CD8-positive, alpha-beta memory T cell (primary cell): ENCODE results near the gene HOXB3. TPM values are rescaled to one million over a fixed set of nuclear protein-coding genes. Genes with fewer than 3 reads are reported as not detected.

Experiments
- CTCF ChIA-PET: fragments of 350-600 bp; sonication (Branson Sonifier 250); formaldehyde crosslinking; loops from one replicate; lab custom pipeline; 2021; ENCODE audit warnings: antibody characterized with exemption; lab: Charles Lee
- POLR2A ChIA-PET: fragments of 350-600 bp; sonication (Branson Sonifier 250); formaldehyde crosslinking; loops from one replicate; lab custom pipeline; 2021; ENCODE audit warnings: antibody characterized with exemption; lab: Charles Lee
- DNase-seq, 5 donors: peaks; one replicate each; pipeline versions ENCODE4 v3.0.0 to v3.0.0-alpha.2; 2020 to 2022; ENCODE audit warnings: mixed read lengths in 1 of 5
- H3K27ac ChIP-seq: one replicate; pipeline ENCODE4 v1.7.0; 2013; ENCODE audit warnings: low read depth, mild to moderate bottlenecking, low read length, moderate library complexity
- H3K27me3 ChIP-seq: 2 replicates; pipeline ENCODE4 v1.7.0; 2013; ENCODE audit warnings: low read length, mild to moderate bottlenecking; ENCODE audit not compliant: insufficient read depth, poor library complexity, severe bottlenecking
- H3K36me3 ChIP-seq: 2 replicates; pipeline ENCODE4 v1.7.0; 2013; ENCODE audit warnings: mild to moderate bottlenecking, low read length, moderate library complexity; ENCODE audit not compliant: insufficient read depth
- H3K4me1 ChIP-seq: 2 replicates; pipeline ENCODE4 v1.7.0; 2013; ENCODE audit warnings: mild to moderate bottlenecking, low read length, moderate library complexity; ENCODE audit not compliant: insufficient read depth
- H3K4me3 ChIP-seq: 2 replicates; pipeline ENCODE4 v1.7.0; 2013; ENCODE audit warnings: mild to moderate bottlenecking, low read length
- H3K9me3 ChIP-seq: 2 replicates; pipeline ENCODE4 v1.7.0; 2013; ENCODE audit warnings: mild to moderate bottlenecking, low read length
- H3K27ac Mint-ChIP-seq, 8 donors: one replicate each; pipeline ENCODE4 v1.8.0; 2020 to 2021; ENCODE audit warnings: mixed read lengths in 8 of 8, mild to moderate bottlenecking in 6 of 8, inconsistent platforms in 3 of 8, moderate library complexity in 3 of 8
- H3K27me3 Mint-ChIP-seq, 2 donors: one replicate each; pipeline ENCODE4 v1.8.0; 2020 to 2021; ENCODE audit warnings: mixed read lengths in 2 of 2, mild to moderate bottlenecking in 1 of 2, moderate library complexity in 1 of 2
- H3K36me3 Mint-ChIP-seq, 3 donors: one replicate each; pipeline ENCODE4 v1.8.0; 2020 to 2021; ENCODE audit warnings: mixed read lengths in 3 of 3, inconsistent platforms in 1 of 3, mild to moderate bottlenecking in 1 of 3
- H3K4me1 Mint-ChIP-seq, 3 donors: one replicate each; pipeline ENCODE4 v1.8.0; 2020 to 2021; ENCODE audit warnings: mixed read lengths in 3 of 3, inconsistent platforms in 1 of 3, mild to moderate bottlenecking in 1 of 3
- H3K4me3 Mint-ChIP-seq, 7 donors: one replicate each; pipeline ENCODE4 v1.8.0; 2020 to 2021; ENCODE audit warnings: mixed read lengths in 7 of 7, mild to moderate bottlenecking in 6 of 7, moderate library complexity in 4 of 7, inconsistent platforms in 2 of 7
- H3K9me3 Mint-ChIP-seq, 5 donors: one replicate each; pipeline ENCODE4 v1.8.0; 2020 to 2022; ENCODE audit warnings: mixed read lengths in 5 of 5, mild to moderate bottlenecking in 3 of 5, moderate library complexity in 2 of 5, inconsistent platforms in 1 of 5
- polyA plus RNA-seq: library from polyadenylated mRNA; unstranded; fragments of 300-500 nt; fragmentation: Illumina TruSeq; gene quantifications from one replicate; pipeline ENCODE4 v1.2.3, GENCODE V29; 2021
- total RNA-seq, 2 experiments: library from RNA; stranded (reverse); gene quantifications; one replicate each; pipeline ENCODE4 v1.2.3, GENCODE V29; 2021

The HOXB3 gene
- total and polyA plus RNA-seq, 3 experiments from 2014 or later = 0.10 to 3.5 (median 3.0) TPM

GRCh38 chr17:48543854-48544348, 46.1 kb downstream of the HOXB3 start:
- Mint-ChIP-seq H3K27ac (peak overlapping the region; percentile 85 to 97 (median 92)), H3K4me3 (peak overlapping the region; percentile 88 to 99 (median 95)), H3K4me1 (peaks cover 28 to 70% (median 29%) of the 10 kb centered on the region in 3 donors), H3K9me3 (no peaks in the 10 kb centered on the region), H3K36me3 (peaks cover 0 to 23% (median 0%) of the 10 kb centered on the region in 3 donors), H3K27me3 (peaks cover 7 to 22% of the 10 kb centered on the region in 2 donors)
- Histone ChIP-seq H3K36me3 (no peaks in the 10 kb centered on the region), H3K27me3 (peaks cover 4% of the 10 kb centered on the region), H3K27ac (peak overlapping the region; percentile 92), H3K4me1 (peaks cover 30% of the 10 kb centered on the region), H3K9me3 (no peaks in the 10 kb centered on the region), H3K4me3 (peak overlapping the region; percentile 81)
- peak in 2 of 5 donors; percentile 6 to 49 for DNase-seq
- POLR2A ChIA-PET = interaction anchor here (0.6 to 1.6 kb wide), 5 partner anchors 34 to 103 kb away, joined by 3 to 5 read pairs (median 4); partner anchors contain the start of gene HOXB5
- CTCF ChIA-PET = interaction anchor here (1.0 to 1.9 kb wide), 3 partner anchors 9 to 52 kb away, joined by 3 to 5 read pairs (median 4); no protein-coding TSS in a partner anchor

GRCh38 chr17:48543107-48543853, 46.8 kb downstream of the HOXB3 start:
- peaks cover 7 to 22% of the 10 kb centered on the region in 2 donors for H3K27me3 Mint-ChIP-seq

GRCh38 chr17:48542698-48543106, 47.3 kb downstream of the HOXB3 start:
- CTCF ChIA-PET = interaction anchor here (1.7 to 1.9 kb wide), 3 partner anchors 13 to 50 kb away, joined by 3 to 5 read pairs (median 4); no protein-coding TSS in a partner anchor

More at GRCh38 chr17:48543107-48543853, 46.8 kb downstream of the HOXB3 start:
- Histone ChIP-seq H3K27me3 (peaks cover 4% of the 10 kb centered on the region), H3K36me3 (no peaks in the 10 kb centered on the region), H3K27ac (peak overlapping the region; percentile 92), H3K4me3 (peak overlapping the region; percentile 81), H3K4me1 (peaks cover 25% of the 10 kb centered on the region), H3K9me3 (no peaks in the 10 kb centered on the region)
- peak; percentile 32 to 75 (median 48) for DNase-seq
- peaks cover 0 to 23% (median 0%) of the 10 kb centered on the region in 3 donors for H3K36me3 Mint-ChIP-seq
- H3K4me3 Mint-ChIP-seq = peak overlapping the region; percentile 88 to 99 (median 95)
- ChIA-PET CTCF (interaction anchor here (1.0 to 1.9 kb wide), 4 partner anchors 8 to 51 kb away, joined by 3 to 5 read pairs (median 4); no protein-coding TSS in a partner anchor), POLR2A (interaction anchor here (1.2 to 1.6 kb wide), 5 partner anchors 34 to 102 kb away, joined by 4 to 5 read pairs (median 4); no protein-coding TSS in a partner anchor)
- H3K27ac Mint-ChIP-seq = peak overlapping the region; percentile 85 to 100 (median 94)
- no peaks in the 10 kb centered on the region for H3K9me3 Mint-ChIP-seq
- peaks cover 24 to 66% (median 29%) of the 10 kb centered on the region in 3 donors for H3K4me1 Mint-ChIP-seq

GRCh38 chr17:48542114-48542656, 47.9 kb downstream of the HOXB3 start:
- ChIA-PET CTCF (interaction anchor here (0.8 to 1.8 kb wide), 5 partner anchors 13 to 36 kb away, joined by 3 to 4 read pairs (median 3); no protein-coding TSS in a partner anchor), POLR2A (interaction anchor here (0.6 to 1.2 kb wide), 4 partner anchors 29 to 73 kb away, joined by 3 to 4 read pairs (median 4); partner anchors contain the start of gene HOXB8)
- peaks cover 0 to 23% (median 0%) of the 10 kb centered on the region in 3 donors for H3K36me3 Mint-ChIP-seq
- peak overlapping the region; percentile 92 for H3K27ac ChIP-seq
- no peaks in the 10 kb centered on the region for H3K36me3 ChIP-seq
- H3K9me3 Mint-ChIP-seq = no peaks in the 10 kb centered on the region
- H3K4me1 Mint-ChIP-seq = peaks cover 15 to 55% (median 24%) of the 10 kb centered on the region in 3 donors
- peak overlapping the region; percentile 85 to 100 (median 96) for H3K27ac Mint-ChIP-seq
- DNase-seq = peak in 2 of 5 donors; percentile 5 to 46
- H3K4me1 ChIP-seq = peaks cover 16% of the 10 kb centered on the region
- H3K4me3 Mint-ChIP-seq = peak overlapping the region; percentile 87 to 99 (median 92)
- H3K27me3 Mint-ChIP-seq = peaks cover 7 to 22% of the 10 kb centered on the region in 2 donors
- H3K9me3 ChIP-seq = no peaks in the 10 kb centered on the region
- H3K4me3 ChIP-seq = peak overlapping the region; percentile 81
- peaks cover 4% of the 10 kb centered on the region for H3K27me3 ChIP-seq

More at GRCh38 chr17:48542698-48543106, 47.3 kb downstream of the HOXB3 start:
- H3K9me3 ChIP-seq = no peaks in the 10 kb centered on the region
- Mint-ChIP-seq H3K36me3 (peaks cover 0 to 23% (median 0%) of the 10 kb centered on the region in 3 donors), H3K27me3 (peaks cover 7 to 22% of the 10 kb centered on the region in 2 donors), H3K4me1 (peaks cover 18 to 60% (median 26%) of the 10 kb centered on the region in 3 donors), H3K9me3 (no peaks in the 10 kb centered on the region), H3K27ac (peak overlapping the region; percentile 85 to 100 (median 94)), H3K4me3 (peak overlapping the region; percentile 87 to 99 (median 92))
- peak in 1 of 5 donors; percentile 42 for DNase-seq
- no peaks in the 10 kb centered on the region for H3K36me3 ChIP-seq
- POLR2A ChIA-PET = interaction anchor here (1.2 to 1.4 kb wide), 3 partner anchors 36 to 50 kb away, joined by 4 to 5 read pairs (median 4); no protein-coding TSS in a partner anchor
- peak overlapping the region; percentile 92 for H3K27ac ChIP-seq
- H3K4me3 ChIP-seq = peak overlapping the region; percentile 81
- H3K27me3 ChIP-seq = peaks cover 4% of the 10 kb centered on the region
- peaks cover 21% of the 10 kb centered on the region for H3K4me1 ChIP-seq

GRCh38 chr17:48541577-48542113, 48.4 kb downstream of the HOXB3 start:
- Mint-ChIP-seq H3K36me3 (peaks cover 0 to 23% (median 0%) of the 10 kb centered on the region in 3 donors), H3K9me3 (no peaks in the 10 kb centered on the region), H3K27ac (peak overlapping the region; percentile 85 to 100 (median 96)), H3K27me3 (peaks cover 7 to 22% of the 10 kb centered on the region in 2 donors), H3K4me3 (peak overlapping the region; percentile 87 to 99 (median 92)), H3K4me1 (peaks cover 15 to 51% (median 24%) of the 10 kb centered on the region in 3 donors)
- H3K4me1 ChIP-seq = peaks cover 13% of the 10 kb centered on the region
- DNase-seq = peak in 4 of 5 donors; percentile 16 to 68 (median 42)
- H3K9me3 ChIP-seq = no peaks in the 10 kb centered on the region
- peaks cover 4% of the 10 kb centered on the region for H3K27me3 ChIP-seq
- ChIA-PET POLR2A (interaction anchor here (0.6 to 1.2 kb wide), 6 partner anchors 8 to 278 kb away, joined by 3 to 4 read pairs (median 3); partner anchors contain the start of gene HOXB8), CTCF (interaction anchor here (0.8 to 1.6 kb wide), 3 partner anchors 18 to 35 kb away, joined by 3 to 4 read pairs (median 3); no protein-coding TSS in a partner anchor)
- H3K36me3 ChIP-seq = no peaks in the 10 kb centered on the region
- H3K4me3 ChIP-seq = peak overlapping the region; percentile 81
- H3K27ac ChIP-seq = peak overlapping the region; percentile 92

GRCh38 chr17:48541036-48541576, 48.9 kb downstream of the HOXB3 start:
- Mint-ChIP-seq H3K36me3 (peaks cover 0 to 23% (median 0%) of the 10 kb centered on the region in 3 donors), H3K9me3 (no peaks in the 10 kb centered on the region), H3K27me3 (peaks cover 7 to 21% of the 10 kb centered on the region in 2 donors), H3K4me3 (peak overlapping the region; percentile 87 to 99 (median 92)), H3K27ac (peak overlapping the region; percentile 85 to 100 (median 96)), H3K4me1 (peaks cover 15 to 45% (median 24%) of the 10 kb centered on the region in 3 donors)
- Histone ChIP-seq H3K4me3 (peak overlapping the region; percentile 81), H3K4me1 (peaks cover 10% of the 10 kb centered on the region), H3K27ac (peak overlapping the region; percentile 92), H3K27me3 (peaks cover 4% of the 10 kb centered on the region), H3K36me3 (no peaks in the 10 kb centered on the region), H3K9me3 (no peaks in the 10 kb centered on the region)
- peak in 2 of 5 donors; percentile 2 to 23 for DNase-seq
- CTCF ChIA-PET = interaction anchor here (1.6 to 2.5 kb wide), 2 partner anchors 18 to 48 kb away, joined by 4 to 8 read pairs; no protein-coding TSS in a partner anchor
- POLR2A ChIA-PET = interaction anchor here (0.6 to 0.9 kb wide), 4 partner anchors 8 to 278 kb away, joined by 3 to 4 read pairs (median 3); no protein-coding TSS in a partner anchor
